ENCODE measurements around the gene S100PBP. TPM values are rescaled to one million over a fixed set of nuclear protein-coding genes. Genes with fewer than 3 reads are reported as not detected.

Gene S100PBP
- polyA plus RNA-seq, 1 of the 3 experiments (the other 2 are of a cell fraction), result 13.2 TPM

GRCh38 chr1:32860566-32860965 is 43.1 kb downstream of the S100PBP start (continued):
- TF ChIP-seq PBX3 (IDR thresholded peaks at IDR 0.05) (no peak), TCF12 (IDR thresholded peaks at IDR 0.05) (no peak), MAX (IDR thresholded peaks at IDR 0.05; ENCODE audit: low read depth) (no peak), SIN3A (IDR thresholded peaks at IDR 0.05; ENCODE audit: borderline replicate concordance, low read depth, low read length) (no peak), USF1 (IDR thresholded peaks at IDR 0.05; ENCODE audit: borderline replicate concordance, low read depth) (no peak), FOXM1 (IDR thresholded peaks at IDR 0.05; ENCODE audit: low read depth) (no peak), TAF1 (IDR thresholded peaks at IDR 0.05; ENCODE audit: borderline replicate concordance, low read depth, low read length) (no peak), GABPA (IDR thresholded peaks at IDR 0.05; ENCODE audit: low read depth) (no peak)

GRCh38 chr1:32861904-32862695 is 44.6 kb downstream of the S100PBP start:
- H3K79me2 ChIP-seq (ENCODE audit: insufficient read depth), result no peaks in the 10 kb centered on the region
- 86% methylated on average over 3 of the region's 3 CpGs for WGBS (ENCODE audit: low lambda C conversion rate)
- no peaks in the 10 kb centered on the region for H3F3A ChIP-seq (replicated peaks; ENCODE audit: insufficient read depth)
- H3K4me2 ChIP-seq, result no peak overlapping the region
- no peak overlapping the region for H3K9ac ChIP-seq
- no peak for DNase-seq
- no peaks in the 10 kb centered on the region for H3K27me3 ChIP-seq (ENCODE audit: insufficient read depth)
- ChIA-PET CTCF (interaction anchor here (0.9 to 1.7 kb wide), 7 partner anchors 11 to 222 kb away, joined by 3 to 7 read pairs (median 4); no protein-coding TSS in a partner anchor), POLR2A (no interaction called here)
- no peak overlapping the region for H2AFZ ChIP-seq (ENCODE audit: low read depth)
- no peak overlapping the region for H3K4me3 ChIP-seq (ENCODE audit: low read depth in 2 of 2, low read length in 1 of 2)
- peaks cover 4 to 41% of the 10 kb centered on the region in 2 experiments for H3K36me3 ChIP-seq (replicated peaks in 1 of 2; ENCODE audit: control insufficient read depth in 1 of 2, insufficient read depth in 2 of 2, low read length in 1 of 2)
- no peaks in the 10 kb centered on the region for H3K9me2 ChIP-seq
- TF ChIP-seq SMC3 (IDR thresholded peaks at IDR 0.05; ENCODE audit: low read depth, low read length) (no peak), RXRA (IDR thresholded peaks at IDR 0.05; ENCODE audit: borderline replicate concordance, low read depth) (no peak), FOXM1 (IDR thresholded peaks at IDR 0.05; ENCODE audit: low read depth) (no peak), NFIC (IDR thresholded peaks at IDR 0.05; ENCODE audit: borderline replicate concordance) (no peak), USF2 (IDR thresholded peaks at IDR 0.05; ENCODE audit: borderline replicate concordance, low read depth, low read length) (no peak), NRF1 (IDR thresholded peaks at IDR 0.05; ENCODE audit: low read depth, low read length) (no peak)
- no peaks in the 10 kb centered on the region for H3K4me1 ChIP-seq (ENCODE audit: control insufficient read depth in 1 of 2, insufficient read depth in 2 of 2, low read depth in 1 of 2, low read length in 1 of 2)
- H4K20me1 ChIP-seq (ENCODE audit: insufficient read depth), result no peaks in the 10 kb centered on the region
- H3K27ac ChIP-seq (ENCODE audit: low read depth in 2 of 2, low read length in 1 of 2), result no peak overlapping the region
- no peaks in the 10 kb centered on the region for H3K9me3 ChIP-seq

Measured in SK-N-SH (cell line).